GM18519 (cell line): ENCODE results near the gene ATG4A.

ENCODE experiments used
- ATAC-seq: cut with Tn5 transposase; IDR thresholded peaks from one replicate; pipeline ENCODE4 v1.9.1; 2021; ENCODE audit warnings: mild to moderate bottlenecking, moderate library complexity; ENCODE audit not compliant: unreplicated experiment, low FRiP score

ATG4A gene

DNA sequence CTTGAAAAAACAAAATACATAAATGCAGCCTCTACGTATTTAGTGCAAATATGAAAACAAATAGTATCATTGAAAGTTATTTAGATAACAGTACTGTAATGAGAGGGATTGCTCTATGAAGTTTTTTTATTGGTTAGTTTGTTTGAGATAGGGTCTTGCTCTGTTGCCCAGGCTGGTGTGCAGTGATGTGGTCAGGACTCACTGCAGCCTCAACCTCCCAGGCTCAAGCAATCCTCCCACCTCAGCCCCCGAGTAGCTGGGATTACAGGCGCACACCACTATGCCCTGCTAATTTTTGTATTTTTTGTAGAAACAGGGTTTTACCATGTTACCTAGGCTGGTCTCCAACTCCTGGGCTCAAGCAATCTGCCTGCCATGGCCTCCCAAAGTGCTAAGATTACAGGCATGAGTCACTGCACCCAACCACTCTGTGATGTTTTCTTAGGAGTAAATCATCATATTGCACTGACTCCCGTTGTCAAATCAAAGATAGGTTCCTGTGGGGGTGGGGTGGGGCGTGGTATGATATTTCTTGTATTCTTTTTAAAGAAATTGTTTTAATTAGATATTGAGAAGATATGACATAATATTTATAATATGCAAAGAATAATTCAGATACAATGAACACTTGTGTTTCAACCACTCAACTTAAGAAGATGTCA, 75.8 kb downstream of the ATG4A start:
- ATAC-seq = no peak

DNA sequence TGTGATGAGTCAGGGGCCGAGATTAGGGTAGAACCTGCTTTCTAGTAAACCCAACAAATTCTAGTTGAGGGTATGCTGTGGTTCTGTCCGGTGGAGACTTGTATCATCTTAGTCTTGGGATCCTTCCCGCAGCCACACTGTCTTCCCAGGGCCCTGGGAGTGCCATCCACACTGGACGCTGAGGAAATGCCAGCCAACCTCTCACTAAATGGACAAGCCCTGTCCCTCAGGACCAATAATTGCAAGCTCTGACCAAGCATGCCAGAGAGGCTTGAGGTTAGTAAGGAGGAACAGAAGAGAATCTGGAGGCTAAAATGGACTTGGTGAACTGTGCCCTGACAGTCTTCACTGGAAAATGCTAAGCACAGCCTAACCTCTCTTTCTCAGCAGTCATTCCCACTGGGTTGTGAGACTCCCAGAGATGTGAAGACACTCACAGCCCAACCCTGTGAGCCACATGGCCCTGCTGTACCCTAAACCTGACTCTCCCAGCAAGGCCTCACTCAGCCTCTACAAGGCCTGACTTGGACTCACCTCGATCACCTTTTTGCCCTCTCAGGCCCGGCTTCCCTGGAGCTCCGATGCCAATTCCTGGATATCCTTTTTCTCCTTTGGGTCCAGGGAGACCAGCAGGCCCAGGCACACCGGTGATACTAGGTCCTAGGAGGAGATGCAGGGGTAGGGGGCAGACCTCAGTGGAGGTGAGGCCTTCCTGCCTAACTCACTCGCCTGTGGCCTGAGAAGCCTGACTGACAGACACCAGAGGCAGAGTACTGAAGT, 77.6 kb downstream of the ATG4A start:
- no peak for ATAC-seq

DNA sequence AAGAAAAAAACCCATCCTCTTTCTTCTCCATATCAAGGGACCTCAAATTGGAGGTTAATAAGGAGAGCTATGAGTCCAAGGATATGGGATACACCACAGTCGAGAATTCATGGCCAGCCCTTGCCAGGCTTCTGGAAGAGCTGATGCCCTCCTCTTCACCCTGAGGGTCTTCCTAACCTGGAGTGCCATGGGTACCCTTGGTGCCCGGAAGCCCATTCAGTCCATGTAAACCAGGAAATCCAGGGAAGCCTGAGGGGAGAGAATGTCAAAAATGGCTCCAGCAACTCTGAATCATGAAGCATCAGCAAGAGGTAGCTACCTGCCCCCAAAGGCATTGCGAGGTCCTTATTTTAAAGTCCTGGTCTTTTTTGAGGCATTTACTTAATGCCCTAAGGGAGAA, 78.2 kb downstream of the ATG4A start:
- ATAC-seq = no peak

DNA sequence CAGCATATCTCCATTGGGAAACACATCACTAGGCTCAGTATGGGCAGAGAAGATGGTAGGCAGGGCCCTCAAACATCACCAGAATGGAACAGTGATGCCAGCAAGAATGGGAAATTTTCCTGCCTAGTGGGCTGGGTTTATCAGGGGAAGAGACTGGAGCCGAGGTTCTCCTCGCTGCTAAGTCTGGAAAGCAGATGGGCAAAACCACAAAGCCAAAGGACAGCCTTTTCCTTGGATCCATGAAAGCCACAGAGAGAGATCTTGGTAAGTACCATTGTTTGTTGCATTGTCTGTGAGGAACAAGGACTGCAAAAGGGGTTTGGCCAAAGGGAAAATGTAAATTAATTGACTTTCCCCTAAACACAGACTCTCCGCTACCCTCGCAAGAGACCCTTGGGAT, 80.1 kb downstream of the ATG4A start:
- no peak for ATAC-seq

DNA sequence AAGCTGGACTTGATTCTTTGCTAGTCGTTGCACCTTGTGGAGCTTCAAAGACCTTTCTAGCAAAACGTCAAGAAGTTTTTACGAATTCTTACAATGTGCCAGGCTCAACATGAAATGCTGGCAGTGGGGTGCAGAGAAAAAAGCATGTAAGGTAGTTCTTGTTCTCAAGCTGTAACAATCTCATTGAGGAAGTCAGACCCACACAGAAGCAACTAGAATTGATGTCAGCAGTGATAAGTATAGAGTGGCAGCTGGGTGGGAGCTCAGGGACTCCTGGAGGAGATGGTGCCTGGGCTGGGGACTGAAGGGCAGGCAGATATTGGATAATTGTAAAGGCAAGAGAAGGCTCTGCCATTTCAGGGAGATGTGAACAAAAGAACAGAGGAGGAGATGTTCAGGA, 82.3 kb downstream of the ATG4A start:
- ATAC-seq = no peak

DNA sequence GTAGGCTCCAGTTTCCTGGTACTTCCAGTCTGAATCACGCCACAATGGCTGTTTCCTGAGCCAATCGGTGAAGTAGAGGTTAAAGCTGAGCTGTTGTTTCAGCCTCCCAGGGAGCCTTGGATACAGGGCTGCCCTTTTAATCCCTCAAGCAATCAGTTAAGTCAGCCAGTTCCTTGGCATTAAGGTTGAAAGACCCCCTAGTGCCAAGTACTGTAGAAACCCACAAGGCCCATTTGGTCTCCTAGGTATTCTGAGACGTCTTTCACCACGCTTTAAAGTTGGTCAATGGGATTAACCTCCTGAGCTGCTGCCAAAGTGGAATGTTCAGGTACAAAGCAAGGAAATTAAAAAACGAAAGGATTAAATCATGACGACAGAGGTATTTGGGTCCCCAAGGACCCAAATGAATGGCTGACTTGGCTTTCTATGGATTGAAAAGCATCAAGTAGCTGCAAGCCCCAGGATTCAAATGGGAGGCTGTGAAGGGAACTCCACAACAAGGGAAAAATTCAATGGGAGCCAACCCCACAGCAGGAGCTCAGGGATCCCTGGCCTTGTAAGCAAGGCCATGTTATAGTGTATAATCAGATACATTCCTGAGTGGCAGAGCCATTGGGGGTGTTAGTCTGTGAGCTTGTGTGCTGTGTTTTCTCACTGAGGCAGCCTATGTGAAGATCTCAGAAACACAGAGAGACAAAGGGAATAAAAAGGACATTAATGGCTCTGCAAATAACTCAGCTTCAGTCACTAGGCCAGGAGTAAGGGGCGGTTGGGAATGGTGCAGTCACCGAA, 86.0 kb downstream of the ATG4A start:
- ATAC-seq = no peak

DNA sequence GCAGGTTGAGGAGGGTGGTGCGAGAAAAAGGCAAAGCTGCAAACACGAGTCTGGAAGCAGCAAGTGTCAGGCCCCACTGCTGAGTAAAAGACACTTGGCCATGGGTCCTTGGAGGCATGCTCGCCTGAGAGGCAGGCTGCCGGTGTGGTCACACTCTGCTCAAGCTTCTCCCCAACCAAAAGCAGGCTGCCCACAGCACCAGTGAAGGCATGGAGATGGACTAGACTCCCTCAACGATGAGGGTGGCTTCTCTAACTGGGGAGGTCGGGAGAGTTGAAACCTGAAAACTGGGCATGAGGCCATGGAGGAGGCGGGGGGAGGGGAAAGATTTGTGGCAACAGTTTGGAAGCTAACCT, 86.5 kb downstream of the ATG4A start:
- no peak for ATAC-seq

DNA sequence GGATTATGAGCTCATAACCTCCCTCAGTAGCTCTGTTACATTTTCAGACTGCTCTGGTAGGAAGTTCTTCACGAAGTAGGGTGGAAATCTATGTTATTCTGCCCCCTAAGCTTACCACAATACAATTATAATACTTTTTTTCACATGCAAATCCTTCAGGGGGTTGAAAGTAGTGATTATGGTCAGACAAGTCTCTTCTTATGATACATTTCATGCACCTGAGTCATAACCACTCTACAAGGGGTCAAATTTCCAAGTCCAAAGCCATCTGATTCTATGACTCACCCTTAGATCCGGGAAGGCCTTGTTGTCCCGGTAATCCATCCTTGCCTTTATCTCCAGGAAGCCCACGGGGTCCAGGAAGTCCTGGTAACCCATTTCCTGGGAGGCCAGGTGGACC, 95.2 kb downstream of the ATG4A start:
- ATAC-seq = no peak

DNA sequence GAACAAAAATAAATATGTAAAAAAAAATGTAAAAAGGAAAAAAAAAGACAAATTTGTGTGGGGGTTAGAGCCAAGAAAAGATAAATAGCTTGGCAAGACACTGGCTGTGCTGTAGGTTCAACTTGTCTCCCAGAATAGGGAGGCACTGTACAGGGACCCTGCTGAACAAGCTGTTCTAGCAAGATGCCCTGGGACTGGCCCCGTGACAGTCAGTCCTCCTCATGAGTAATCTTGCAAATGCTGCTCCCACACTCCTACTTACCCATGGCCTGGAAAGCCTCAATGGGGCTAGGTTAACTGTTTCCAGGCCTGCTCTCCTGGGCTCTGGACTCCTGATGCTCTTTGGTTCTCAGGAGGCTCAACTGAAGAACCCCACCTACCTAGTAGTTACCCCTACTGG, 106.8 kb downstream of the ATG4A start:
- ATAC-seq = no peak

DNA sequence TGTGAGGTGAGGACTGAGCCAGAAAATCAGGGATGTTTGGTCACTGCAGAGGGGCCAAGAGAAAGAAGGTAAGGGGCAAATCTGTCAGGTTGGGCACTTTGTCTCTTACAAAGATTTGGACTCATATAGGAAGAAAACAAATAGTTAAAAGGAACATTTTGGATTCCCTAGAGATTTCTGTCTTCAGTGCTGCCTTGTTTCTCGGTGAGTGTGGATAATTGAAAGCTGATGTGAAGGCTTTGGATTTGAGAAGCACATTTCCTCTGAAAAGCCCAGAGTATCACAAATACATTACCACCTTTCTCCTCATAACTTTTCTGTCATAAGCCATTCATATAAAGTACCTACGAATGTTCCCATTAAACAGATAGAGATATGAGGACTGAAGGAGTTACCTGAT, 107.5 kb downstream of the ATG4A start:
- ATAC-seq = no peak

DNA sequence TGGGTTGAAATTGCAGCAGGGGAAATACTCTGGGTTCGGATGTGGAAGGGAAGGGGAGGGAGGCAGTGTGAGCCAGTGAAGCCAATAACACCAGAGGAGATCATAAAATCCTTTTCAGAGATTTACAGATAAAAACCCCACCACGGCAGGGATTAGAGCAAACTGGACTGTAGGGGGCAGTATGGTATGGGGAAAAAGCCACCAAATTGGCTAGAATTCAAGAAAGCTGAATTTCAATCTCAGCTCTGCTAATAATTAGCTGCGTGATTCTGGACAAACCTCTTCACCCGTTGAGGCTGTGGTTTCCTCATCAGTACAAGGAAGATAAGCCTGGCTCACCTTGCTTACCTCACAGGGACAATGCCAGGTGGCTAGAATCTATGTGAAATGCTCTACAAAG, 108.1 kb downstream of the ATG4A start:
- no peak for ATAC-seq

DNA sequence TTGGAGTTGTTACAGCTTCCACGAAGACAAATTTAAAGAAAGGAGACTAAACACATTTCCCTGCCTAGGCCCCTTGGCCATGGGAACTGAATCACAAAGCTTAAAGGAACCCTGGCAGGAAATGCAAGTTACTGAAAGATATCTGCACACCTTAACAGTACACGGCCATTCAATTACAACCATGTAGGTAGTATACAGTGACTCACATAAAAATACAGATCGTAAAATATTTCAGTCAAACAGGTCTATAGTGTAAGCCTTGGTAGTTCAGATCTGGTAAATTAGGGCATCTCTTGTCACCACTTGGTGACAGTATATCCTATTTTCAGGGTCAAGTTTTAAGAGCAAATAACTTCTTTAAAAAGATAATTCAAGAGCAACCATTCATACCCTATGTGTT, 112.0 kb downstream of the ATG4A start:
- no peak for ATAC-seq
